HCT116 (cell line): Measurements from ENCODE around the gene HEPACAM. TPM values are rescaled to one million over a fixed set of nuclear protein-coding genes. Genes with fewer than 3 reads are reported as not detected.

Experiments used
- ATAC-seq: fragments of 200-7000 bp; cut with Tn5 transposase; 2 replicates; pipeline ENCODE4 v1.9.1; 2020; ENCODE audit warnings: mild to moderate bottlenecking, moderate library complexity
- BruUV-seq: library from RNA; stranded (reverse); fragments of 400-500 nt; replicated peaks from 2 replicates; lab custom pipeline; 2021; lab: Mats Ljungman, UMichigan
- CTCF ChIA-PET: fragments of 300-600 bp; sonication (Branson Sonifier 250); formaldehyde crosslinking; loops from one replicate; lab custom pipeline; 2021; ENCODE audit warnings: antibody characterized with exemption; lab: Charles Lee
- POLR2A ChIA-PET: fragments of 300-600, 350-600 bp; sonication (Branson Sonifier 250); formaldehyde crosslinking; loops from one replicate; lab custom pipeline; 2021; ENCODE audit warnings: antibody characterized with exemption; lab: Charles Lee
- RAD21 ChIA-PET, 2 experiments: fragments of 300-600 bp; sonication (Branson Sonifier 250); formaldehyde crosslinking; loops; one replicate each; lab custom pipeline; 2023; ENCODE audit warnings: low total read pairs in 2 of 2; ENCODE audit not compliant: uncharacterized antibody in 2 of 2, unreplicated experiment in 2 of 2, low non-redundant PET in 1 of 2; lab: Charles Lee
- DNase-seq: peaks from one replicate; pipeline ENCODE4 v3.0.0-alpha.2; 2010; ENCODE audit warnings: low read depth, low spot score
- H2AFZ ChIP-seq: fragments of 200-600 bp; shearing (Covaris generic), sonication (generic); 2 replicates; pipeline ENCODE4 v1.6.1; 2017; ENCODE audit warnings: low read depth, mixed run types, mixed read lengths, antibody characterized with exemption, low read length; ENCODE audit not compliant: poor library complexity, severe bottlenecking
- H3K27ac ChIP-seq: 2 replicates; pipeline ENCODE4 v1.5.1; 2012; ENCODE audit warnings: low read depth, low read length
- H3K27me3 ChIP-seq: fragments of 200-600 bp; sonication (generic); 2 replicates; pipeline ENCODE4 v1.6.1; 2016; ENCODE audit warnings: mixed run types, low read length, mixed read lengths; ENCODE audit not compliant: insufficient read depth
- H3K36me3 ChIP-seq, 2 experiments: fragments of 200-500 bp in 1 of 2; fragments of 200-600 bp in 1 of 2; sonication (Bioruptor generic) in 1 of 2; sonication (generic) in 1 of 2; 2 replicates each; pipeline versions ENCODE4 v1.5.1 to v1.6.1; 2014 to 2016; ENCODE audit warnings: low read length in 2 of 2, inconsistent platforms in 1 of 2, mixed read lengths in 1 of 2, mixed run types in 1 of 2; ENCODE audit not compliant: insufficient read depth in 2 of 2, control insufficient read depth in 1 of 2
- H3K4me1 ChIP-seq, 2 experiments: fragments of 200-600 bp in 1 of 2; sonication (generic) in 1 of 2; 2 replicates each; pipeline versions ENCODE4 v1.5.1 to v1.6.1; 2012 to 2017; ENCODE audit warnings: low read length in 2 of 2, inconsistent platforms in 1 of 2, mild to moderate bottlenecking in 1 of 2, mixed read lengths in 1 of 2, mixed run types in 1 of 2, moderate library complexity in 1 of 2; ENCODE audit not compliant: insufficient read depth in 2 of 2, control insufficient read depth in 1 of 2
- H3K4me2 ChIP-seq: fragments of 200-600 bp; sonication (generic); 2 replicates; pipeline ENCODE4 v1.6.1; 2017; ENCODE audit warnings: mixed run types, low read length, mixed read lengths
- H3K4me3 ChIP-seq, 2 experiments: fragments of 200-600 bp in 1 of 2; sonication (generic) in 1 of 2; replicated peaks in 1 of 2; 2 replicates each; pipeline ENCODE4 v1.5.1; 2011 to 2016; ENCODE audit warnings: low read length in 2 of 2, control low read depth in 1 of 2, low read depth in 1 of 2, mild to moderate bottlenecking in 1 of 2, mixed read lengths in 1 of 2, mixed run types in 1 of 2
- H3K79me2 ChIP-seq: fragments of 200-600 bp; sonication (generic); 2 replicates; pipeline ENCODE4 v1.6.1; 2017; ENCODE audit warnings: mild to moderate bottlenecking, mixed run types, low read length, moderate library complexity, mixed read lengths; ENCODE audit not compliant: insufficient read depth
- H3K9ac ChIP-seq: fragments of 200-600 bp; sonication (generic); 2 replicates; pipeline ENCODE4 v1.6.1; 2016; ENCODE audit warnings: low read length, mixed read lengths
- H3K9me2 ChIP-seq: fragments of 200-600 bp; sonication (generic), shearing (Covaris generic); 2 replicates; pipeline ENCODE4 v1.6.1; 2017; ENCODE audit warnings: mixed run types, mild to moderate bottlenecking, moderate library complexity; ENCODE audit not compliant: insufficient read depth
- H3K9me3 ChIP-seq, 2 experiments: fragments of 200-500 bp in 1 of 2; fragments of 200-600 bp in 1 of 2; sonication (Bioruptor generic) in 1 of 2; sonication (generic) in 1 of 2; 2 replicates each; pipeline ENCODE4 v1.6.1; 2014 to 2017; ENCODE audit warnings: low read length in 2 of 2, mixed read lengths in 2 of 2, inconsistent platforms in 1 of 2, low read depth in 1 of 2, mild to moderate bottlenecking in 1 of 2, mixed run types in 1 of 2, moderate library complexity in 1 of 2; ENCODE audit not compliant: control insufficient read depth in 1 of 2, insufficient read depth in 1 of 2
- H4K20me1 ChIP-seq: fragments of 200-600 bp; sonication (generic), shearing (Covaris generic); 2 replicates; pipeline ENCODE4 v1.6.1; 2017; ENCODE audit warnings: mixed run types, mild to moderate bottlenecking, moderate library complexity; ENCODE audit not compliant: insufficient read depth
- CBX3 ChIP-seq: IDR thresholded peaks from 2 replicates; pipeline ENCODE4 v1.6.1; 2012; ENCODE audit warnings: low read depth
- CEBPB ChIP-seq: IDR thresholded peaks from 2 replicates; pipeline ENCODE4 v1.6.1; 2012; ENCODE audit warnings: low read depth
- CTCF ChIP-seq, 3 experiments: fragments of 200-600 bp in 1 of 3; sonication (generic) in 1 of 3; IDR thresholded peaks in 2 of 3; conservative IDR thresholded peaks in 1 of 3; 2 replicates each; pipeline ENCODE4 v1.5.1; 2012 to 2017; ENCODE audit warnings: low read depth in 2 of 3, low read length in 2 of 3, antibody characterized with exemption in 1 of 3, borderline replicate concordance in 1 of 3, control low read depth in 1 of 3, mild to moderate bottlenecking in 1 of 3, mixed read lengths in 1 of 3, mixed run types in 1 of 3, moderate library complexity in 1 of 3; ENCODE audit not compliant: insufficient read depth in 1 of 3
- EGR1 ChIP-seq: IDR thresholded peaks from 2 replicates; pipeline ENCODE4 v1.6.1; 2012; ENCODE audit warnings: low read depth
- EZH2 ChIP-seq: fragments of 200-600 bp; sonication (generic); IDR thresholded peaks from 2 replicates; pipeline ENCODE4 v1.6.1; 2017; ENCODE audit warnings: antibody characterized with exemption, mixed run types
- JUND ChIP-seq: IDR thresholded peaks from 2 replicates; pipeline ENCODE4 v1.6.1; 2012
- MAX ChIP-seq: IDR thresholded peaks from 2 replicates; pipeline ENCODE4 v1.6.1; 2012
- POLR2A ChIP-seq: IDR thresholded peaks from 2 replicates; pipeline ENCODE4 v1.7.0; 2011; ENCODE audit warnings: borderline replicate concordance; ENCODE audit not compliant: insufficient read depth, insufficient read length; ENCODE audit errors: extremely low read depth
- POLR2AphosphoS5 ChIP-seq: IDR thresholded peaks from 2 replicates; pipeline ENCODE4 v1.6.1; 2011; ENCODE audit warnings: mild to moderate bottlenecking, low read depth, low read length, moderate library complexity
- RAD21 ChIP-seq: IDR thresholded peaks from 2 replicates; pipeline ENCODE4 v1.6.1; 2012; ENCODE audit warnings: low read depth, mild to moderate bottlenecking
- REST ChIP-seq: IDR thresholded peaks from 2 replicates; pipeline ENCODE4 v1.6.1; 2012; ENCODE audit warnings: low read depth
- SIN3A ChIP-seq: IDR thresholded peaks from 2 replicates; pipeline ENCODE4 v1.6.1; 2012; ENCODE audit warnings: low read depth
- SP1 ChIP-seq: IDR thresholded peaks from 2 replicates; pipeline ENCODE4 v1.6.1; 2012; ENCODE audit warnings: low read depth
- SRF ChIP-seq: IDR thresholded peaks from 2 replicates; pipeline ENCODE4 v1.6.1; 2012; ENCODE audit warnings: low read depth
- TCF7L2 ChIP-seq: IDR thresholded peaks from 2 replicates; pipeline ENCODE4 v1.7.0; 2011; ENCODE audit warnings: borderline replicate concordance, inconsistent platforms; ENCODE audit not compliant: insufficient read depth, insufficient read length; ENCODE audit errors: extremely low read depth
- YY1 ChIP-seq: IDR thresholded peaks from 2 replicates; pipeline ENCODE4 v1.6.1; 2011; ENCODE audit warnings: low read length, low read depth, moderate library complexity, mild to moderate bottlenecking; ENCODE audit not compliant: insufficient replicate concordance; ENCODE audit errors: extremely low read depth
- ZBTB33 ChIP-seq: IDR thresholded peaks from 2 replicates; pipeline ENCODE4 v1.6.1; 2011; ENCODE audit warnings: mild to moderate bottlenecking, low read length, moderate library complexity; ENCODE audit not compliant: insufficient replicate concordance; ENCODE audit errors: extremely low read depth
- ZFX ChIP-seq: fragments of 450-650 bp; IDR thresholded peaks from 2 replicates; pipeline ENCODE4 v1.6.1; 2017
- intact Hi-C: fragments of 100-400 bp; cut with micrococcal nuclease; formaldehyde crosslinking; loops from 2 replicates; pipeline ENCODE4 v1.10.0; 2022
- total RNA-seq: library from RNA; stranded (reverse); gene quantifications from one replicate; pipeline ENCODE4 v1.2.1, GENCODE V29; 2021; ENCODE audit not compliant: unreplicated experiment

The HEPACAM gene
- total RNA-seq, 1 experiment from 2014 or later, result not detected

- H3K27ac ChIP-seq, result no peak overlapping the region
- H3K4me2 ChIP-seq, result no peak overlapping the region
- H3K4me3 ChIP-seq, result no peak overlapping the region
- no peak overlapping the region for H3K9ac ChIP-seq
- no peak for DNase-seq
- no peak for ATAC-seq
- intact Hi-C loops, result no loop called here
- CTCF ChIA-PET, result interaction anchor here (1.9 kb wide), 1 partner anchor 10 kb away, joined by 8 read pairs; no protein-coding TSS in a partner anchor
- BruUV-seq, result no TSS peak
- RAD21 ChIA-PET, result no interaction called here
- H2AFZ ChIP-seq, result no peak overlapping the region
- H3K79me2 ChIP-seq, result no peaks in the 10 kb centered on the region
- no peaks in the 10 kb centered on the region for H3K9me3 ChIP-seq
- POLR2A ChIA-PET, result no interaction called here
- H3K9me2 ChIP-seq, result no peaks in the 10 kb centered on the region
- no peak for TF ChIP-seq SRF
- TF ChIP-seq SIN3A, result no peak
- TF ChIP-seq JUND, result no peak
- TF ChIP-seq ZBTB33, result no peak
- TF ChIP-seq EZH2, result no peak
- no peak for TF ChIP-seq EGR1
- no peak for TF ChIP-seq POLR2A
- TF ChIP-seq TCF7L2, result no peak
- no peak for TF ChIP-seq POLR2AphosphoS5
- no peak for TF ChIP-seq YY1
- TF ChIP-seq REST, result no peak
- no peak for TF ChIP-seq CEBPB
- no peak for TF ChIP-seq ZFX
- no peak for TF ChIP-seq RAD21
- TF ChIP-seq CTCF (IDR thresholded peaks at IDR 0.05 in 2 of 3, conservative IDR thresholded peaks at IDR 0.05 in 1 of 3; ENCODE audit: borderline replicate concordance in 1 of 3, insufficient read depth in 1 of 3, low read depth in 2 of 3, low read length in 2 of 3), result no peak
- TF ChIP-seq MAX, result no peak
- TF ChIP-seq CBX3, result no peak
- TF ChIP-seq SP1, result no peak
- 0 out of 2 replicates have a peak, but pooled peaks cover 3% of the 10 kb centered on the region for H3K27me3 ChIP-seq
- H3K36me3 ChIP-seq, result no peaks in the 10 kb centered on the region
- no peaks in the 10 kb centered on the region for H3K4me1 ChIP-seq
- no peaks in the 10 kb centered on the region for H4K20me1 ChIP-seq
Observed at GRCh38 chr11:124886476-124886875, 49.4 kb downstream of the HEPACAM start.
